NT2/D1 (cell line): ENCODE measurements around the gene CST9L.

Source experiments
- SUZ12 ChIP-seq: IDR thresholded peaks from 2 replicates; pipeline ENCODE4 v1.6.1; 2011; ENCODE audit not compliant: insufficient read length, insufficient read depth; ENCODE audit errors: extremely low read depth
- YY1 ChIP-seq: IDR thresholded peaks from 2 replicates; pipeline ENCODE4 v1.6.1; 2011; ENCODE audit not compliant: insufficient read length, insufficient read depth
- ZNF274 ChIP-seq: IDR thresholded peaks from 2 replicates; pipeline ENCODE4 v1.6.1; 2011; ENCODE audit warnings: mild to moderate bottlenecking, low read depth, low read length

DNA sequence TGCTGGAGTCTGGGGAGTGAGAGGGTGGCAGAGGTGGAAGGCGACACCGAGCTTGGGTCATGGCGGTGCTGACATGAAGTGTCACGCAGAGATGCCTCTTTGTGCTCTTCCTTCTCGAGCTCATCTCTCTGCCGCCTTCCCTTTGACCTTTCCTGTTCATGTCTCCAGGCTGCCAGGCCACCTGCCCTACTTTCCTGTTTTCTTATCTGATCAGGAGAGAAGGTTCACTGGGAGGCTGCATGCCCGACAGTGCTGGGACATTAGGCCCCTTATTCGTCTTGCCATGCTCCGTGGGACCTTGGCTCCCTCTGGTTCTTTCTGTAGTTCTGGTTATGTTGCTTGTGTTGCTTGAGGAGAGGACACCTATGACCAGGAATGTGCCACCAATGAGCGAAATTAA lies 44.1 kb downstream of the CST9L start:
- no peak for TF ChIP-seq YY1
- no peak for TF ChIP-seq ZNF274
- TF ChIP-seq SUZ12: no peak
